K562 (cell line): ENCODE measurements around the gene POFUT2. TPM values are rescaled to one million over a fixed set of nuclear protein-coding genes. Genes with fewer than 3 reads are reported as not detected.

Experiments used
- ARNT ChIP-seq, 2 experiments: fragments of 450-650 bp; IDR thresholded peaks; 2 replicates each; pipeline ENCODE4 v1.6.1; 2016; ENCODE audit warnings: mild to moderate bottlenecking in 1 of 2
- BHLHE40 ChIP-seq: IDR thresholded peaks from 2 replicates; pipeline ENCODE4 v1.6.1; 2011; ENCODE audit warnings: low read length, improper control_type of control experiment
- DNMT1 ChIP-seq: fragments of 450-650 bp; IDR thresholded peaks from 2 replicates; pipeline ENCODE4 v1.6.1; 2016; ENCODE audit warnings: antibody characterized with exemption, mild to moderate bottlenecking
- ETV5 ChIP-seq: sonication (generic); formaldehyde crosslinking; IDR thresholded peaks from 2 replicates; pipeline ENCODE4 v1.4.0; 2020; ENCODE audit warnings: low read depth, mild to moderate bottlenecking, missing genetic modification reagents
- GTF2A2 ChIP-seq: IDR thresholded peaks from 2 replicates; pipeline ENCODE4 v1.6.1; 2016; ENCODE audit warnings: mild to moderate bottlenecking, missing genetic modification characterization, missing compliant biosample characterization
- JUN ChIP-seq, 2 experiments: sonication (generic) in 1 of 2; formaldehyde crosslinking in 1 of 2; IDR thresholded peaks; 2 replicates each; pipeline versions ENCODE4 v1.6.1 to v1.8.0; 2012 to 2022; ENCODE audit warnings: borderline replicate concordance in 2 of 2, mild to moderate bottlenecking in 2 of 2, improper control_type of control experiment in 1 of 2, low read depth in 1 of 2, low read length in 1 of 2, missing genetic modification reagents in 1 of 2
- KHSRP ChIP-seq: fragments of 450-650 bp; IDR thresholded peaks from 2 replicates; pipeline ENCODE4 v1.6.1; 2017
- MCM5 ChIP-seq: fragments of 450-650 bp; IDR thresholded peaks from 2 replicates; pipeline ENCODE4 v1.6.1; 2016; ENCODE audit warnings: low read depth
- MTA3 ChIP-seq: fragments of 450-650 bp; formaldehyde crosslinking; IDR thresholded peaks from 2 replicates; pipeline ENCODE4 v1.6.1; 2017; ENCODE audit warnings: mild to moderate bottlenecking, borderline replicate concordance
- NFIC ChIP-seq: fragments of 450-650 bp; IDR thresholded peaks from 2 replicates; pipeline ENCODE4 v1.6.1; 2017; ENCODE audit warnings: mild to moderate bottlenecking, inconsistent platforms
- NFIX ChIP-seq: fragments of 250-450 bp; sonication (Bioruptor Pico); IDR thresholded peaks from 2 replicates; pipeline ENCODE4 v1.4.0; 2020; ENCODE audit warnings: low read depth, mild to moderate bottlenecking, moderate library complexity
- PHB ChIP-seq: fragments of 250-450 bp; sonication (Bioruptor Pico); IDR thresholded peaks from 2 replicates; pipeline ENCODE4 v1.5.0; 2021
- RBM17 ChIP-seq: fragments of 200-400 bp; formaldehyde crosslinking; IDR thresholded peaks from 2 replicates; pipeline ENCODE4 v1.6.1; 2017; ENCODE audit warnings: low read depth, mild to moderate bottlenecking, low read length, borderline replicate concordance
- RFX1 ChIP-seq: fragments of 450-650 bp; IDR thresholded peaks from 2 replicates; pipeline ENCODE4 v1.6.1; 2016; ENCODE audit warnings: mild to moderate bottlenecking, moderate library complexity
- SAFB2 ChIP-seq: fragments of 200-400 bp; formaldehyde crosslinking; IDR thresholded peaks from 2 replicates; pipeline ENCODE4 v1.6.1; 2018; ENCODE audit warnings: borderline replicate concordance, low read length, low read depth, moderate library complexity; ENCODE audit not compliant: severe bottlenecking
- SRF ChIP-seq, 2 experiments: fragments of 250-450, 450-650 bp in 1 of 2; sonication (Bioruptor Pico) in 1 of 2; sonication (generic) in 1 of 2; formaldehyde crosslinking; IDR thresholded peaks; 2 replicates each; pipeline versions ENCODE4 v1.5.0 to v1.5.1; 2020 to 2022; ENCODE audit warnings: mild to moderate bottlenecking in 1 of 2, missing genetic modification reagents in 1 of 2
- ZNF239 ChIP-seq: fragments of 250-450 bp; sonication (Bioruptor Pico); IDR thresholded peaks from 2 replicates; pipeline ENCODE4 v1.4.0; 2020; ENCODE audit warnings: mild to moderate bottlenecking
- ZNF57 ChIP-seq: fragments of 450-650 bp; formaldehyde crosslinking; IDR thresholded peaks from 2 replicates; pipeline ENCODE4 v1.4.0; 2020; ENCODE audit warnings: mild to moderate bottlenecking, moderate library complexity
- ZZZ3 ChIP-seq: fragments of 450-650 bp; IDR thresholded peaks from 2 replicates; pipeline ENCODE4 v1.6.1; 2016; ENCODE audit warnings: antibody characterized with exemption, mild to moderate bottlenecking, moderate library complexity
- polyA plus RNA-seq, 8 experiments: library from polyadenylated mRNA; depleted of rRNA in 4 of 8; stranded (reverse) in 5 of 8; unstranded in 3 of 8; fragments of >200 nt; fragmentation: Nextera tagmentation in 2 of 8; fragmentation: Illumina TruSeq in 1 of 8; extraction: Ambion mirVana in 2 of 8; extraction: Trizol in 1 of 8; gene quantifications; 2 replicates each; pipeline versions ENCODE4 v1.2.1 to v1.2.3, GENCODE V29; 2011 to 2014; ENCODE audit warnings: inconsistent platforms in 1 of 8, missing spikeins in 1 of 8
- total RNA-seq, 7 experiments: library from RNA; depleted of rRNA in 6 of 7; stranded (reverse); fragments of >200 nt in 6 of 7; fragmentation: Illumina TruSeq in 2 of 7; extraction: Trizol in 2 of 7; gene quantifications; 2 replicates each; pipeline versions ENCODE4 v1.2.1 to v1.2.3, GENCODE V29; 2011 to 2021; ENCODE audit warnings: low replicate concordance in 1 of 7
- TF ChIP-seq, protein P1 (sequence below): fragments of 450-650 bp; conservative IDR thresholded peaks from 2 replicates; pipeline ENCODE4 v1.6.1; 2016; ENCODE audit warnings: missing genetic modification characterization, low read depth, mild to moderate bottlenecking, missing compliant biosample characterization, moderate library complexity
- TF ChIP-seq, protein P2 (sequence below): sonication (generic); formaldehyde crosslinking; IDR thresholded peaks from 2 replicates; pipeline ENCODE4 v1.9.0; 2022; ENCODE audit warnings: mild to moderate bottlenecking, missing genetic modification reagents
- TF ChIP-seq, protein P3 (sequence below), 2 experiments: fragments of 450-650 bp; conservative IDR thresholded peaks; 2 replicates each; pipeline ENCODE4 v1.6.1; 2017; ENCODE audit warnings: mild to moderate bottlenecking in 2 of 2, moderate library complexity in 2 of 2
- TF ChIP-seq, protein P4 (sequence below): fragments of 250-450 bp; sonication (Bioruptor Pico); IDR thresholded peaks from 2 replicates; pipeline ENCODE4 v1.6.1; 2021; ENCODE audit warnings: mild to moderate bottlenecking
- TF ChIP-seq, protein P5 (sequence below): sonication (generic); formaldehyde crosslinking; IDR thresholded peaks from 2 replicates; pipeline ENCODE4 v1.5.0; 2020; ENCODE audit warnings: missing genetic modification reagents

POFUT2 gene
- total and polyA plus RNA-seq, 9 of the 15 experiments (the other 6 are each of a cell fraction or from before 2014, with no cell fraction given), result 1.1 to 24.2 (median 11.0) TPM

DNA sequence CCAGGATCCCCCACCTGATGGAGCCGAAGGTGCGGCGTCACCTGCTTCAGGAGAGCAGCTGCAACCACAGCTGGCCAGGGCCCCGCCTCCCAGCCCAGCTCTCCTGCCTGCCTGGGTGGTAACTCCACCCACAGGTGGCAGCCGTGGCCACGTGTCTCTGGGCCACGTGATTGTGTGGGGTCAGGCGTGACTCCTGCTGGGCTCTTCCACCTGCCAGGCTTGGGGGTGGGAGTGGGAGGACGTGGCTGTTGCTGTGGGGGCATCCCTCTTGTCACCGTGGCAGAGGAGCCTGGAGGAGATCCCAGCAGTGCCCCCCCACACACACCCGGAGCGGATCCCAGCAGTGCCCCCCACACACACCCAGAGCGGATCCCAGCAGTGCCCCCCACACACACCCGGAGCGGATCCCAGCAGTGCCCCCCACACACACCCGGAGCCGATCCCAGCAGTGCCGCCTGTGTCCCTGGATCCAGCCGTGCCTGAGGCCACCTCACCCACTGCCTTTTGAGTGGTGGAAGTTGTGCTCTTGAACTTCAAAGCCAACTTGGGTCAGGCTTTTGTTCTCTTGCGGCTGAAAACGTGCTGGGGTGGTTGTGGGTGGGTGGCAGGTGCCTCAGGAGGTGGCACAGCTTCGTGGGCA, 32.2 kb downstream of the POFUT2 start (continued):
- TF ChIP-seq, protein P1, sequence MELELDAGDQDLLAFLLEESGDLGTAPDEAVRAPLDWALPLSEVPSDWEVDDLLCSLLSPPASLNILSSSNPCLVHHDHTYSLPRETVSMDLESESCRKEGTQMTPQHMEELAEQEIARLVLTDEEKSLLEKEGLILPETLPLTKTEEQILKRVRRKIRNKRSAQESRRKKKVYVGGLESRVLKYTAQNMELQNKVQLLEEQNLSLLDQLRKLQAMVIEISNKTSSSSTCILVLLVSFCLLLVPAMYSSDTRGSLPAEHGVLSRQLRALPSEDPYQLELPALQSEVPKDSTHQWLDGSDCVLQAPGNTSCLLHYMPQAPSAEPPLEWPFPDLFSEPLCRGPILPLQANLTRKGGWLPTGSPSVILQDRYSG (tag), result no peak
- TF ChIP-seq SRF (CRISPR knock-in tag; IDR thresholded peaks at IDR 0.05) (peak in 1 of 2 experiments; percentile 41; a peak in 1 of 4 replicates), RBM17 (no peak), DNMT1 (no peak), KHSRP (no peak), JUN (IDR thresholded peaks at IDR 0.05; ENCODE audit: borderline replicate concordance, low read depth, low read length) (no peak), JUN (CRISPR knock-in tag; IDR thresholded peaks at IDR 0.05; ENCODE audit: borderline replicate concordance) (no peak), ZNF239 (no peak), MCM5 (no peak), ARNT (IDR thresholded peaks at IDR 0.05) (no peak), SAFB2 (no peak), NFIX (no peak), RFX1 (no peak), ZZZ3 (no peak), GTF2A2 (tag) (no peak), ETV5 (CRISPR knock-in tag) (no peak), BHLHE40 (peak; percentile 72), MTA3 (no peak), NFIC (0 out of 2 replicates have a peak, but pooled peaks have one; percentile 4), ZNF57 (CRISPR knock-in tag) (no peak), PHB (CRISPR knock-in tag) (no peak)
- TF ChIP-seq, protein P2, sequence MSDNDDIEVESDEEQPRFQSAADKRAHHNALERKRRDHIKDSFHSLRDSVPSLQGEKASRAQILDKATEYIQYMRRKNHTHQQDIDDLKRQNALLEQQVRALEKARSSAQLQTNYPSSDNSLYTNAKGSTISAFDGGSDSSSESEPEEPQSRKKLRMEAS (CRISPR knock-in tag), result peak; percentile 86
- TF ChIP-seq, protein P3, sequence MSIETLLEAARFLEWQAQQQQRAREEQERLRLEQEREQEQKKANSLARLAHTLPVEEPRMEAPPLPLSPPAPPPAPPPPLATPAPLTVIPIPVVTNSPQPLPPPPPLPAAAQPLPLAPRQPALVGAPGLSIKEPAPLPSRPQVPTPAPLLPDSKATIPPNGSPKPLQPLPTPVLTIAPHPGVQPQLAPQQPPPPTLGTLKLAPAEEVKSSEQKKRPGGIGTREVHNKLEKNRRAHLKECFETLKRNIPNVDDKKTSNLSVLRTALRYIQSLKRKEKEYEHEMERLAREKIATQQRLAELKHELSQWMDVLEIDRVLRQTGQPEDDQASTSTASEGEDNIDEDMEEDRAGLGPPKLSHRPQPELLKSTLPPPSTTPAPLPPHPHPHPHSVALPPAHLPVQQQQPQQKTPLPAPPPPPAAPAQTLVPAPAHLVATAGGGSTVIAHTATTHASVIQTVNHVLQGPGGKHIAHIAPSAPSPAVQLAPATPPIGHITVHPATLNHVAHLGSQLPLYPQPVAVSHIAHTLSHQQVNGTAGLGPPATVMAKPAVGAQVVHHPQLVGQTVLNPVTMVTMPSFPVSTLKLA (conservative IDR thresholded peaks at IDR 0.05), result peak; percentile 78 to 80
- TF ChIP-seq, protein P4, sequence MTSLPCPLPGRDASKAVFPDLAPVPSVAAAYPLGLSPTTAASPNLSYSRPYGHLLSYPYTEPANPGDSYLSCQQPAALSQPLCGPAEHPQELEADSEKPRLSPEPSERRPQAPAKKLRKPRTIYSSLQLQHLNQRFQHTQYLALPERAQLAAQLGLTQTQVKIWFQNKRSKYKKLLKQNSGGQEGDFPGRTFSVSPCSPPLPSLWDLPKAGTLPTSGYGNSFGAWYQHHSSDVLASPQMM (CRISPR knock-in tag), result no peak
- TF ChIP-seq, protein P5, sequence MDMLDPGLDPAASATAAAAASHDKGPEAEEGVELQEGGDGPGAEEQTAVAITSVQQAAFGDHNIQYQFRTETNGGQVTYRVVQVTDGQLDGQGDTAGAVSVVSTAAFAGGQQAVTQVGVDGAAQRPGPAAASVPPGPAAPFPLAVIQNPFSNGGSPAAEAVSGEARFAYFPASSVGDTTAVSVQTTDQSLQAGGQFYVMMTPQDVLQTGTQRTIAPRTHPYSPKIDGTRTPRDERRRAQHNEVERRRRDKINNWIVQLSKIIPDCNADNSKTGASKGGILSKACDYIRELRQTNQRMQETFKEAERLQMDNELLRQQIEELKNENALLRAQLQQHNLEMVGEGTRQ, result peak; percentile 92
